K562 (cell line): ENCODE measurements around the gene PATL2. TPM values are rescaled to one million over a fixed set of nuclear protein-coding genes. Genes with fewer than 3 reads are reported as not detected.

Experiments used
- ATF3 ChIP-seq, 2 experiments: fragments of 450-650 bp in 1 of 2; sonication (generic) in 1 of 2; formaldehyde crosslinking in 1 of 2; IDR thresholded peaks in 1 of 2; conservative IDR thresholded peaks in 1 of 2; 2 replicates each; pipeline versions ENCODE4 v1.6.1 to v1.8.1; 2016 to 2023; ENCODE audit warnings: mild to moderate bottlenecking in 2 of 2, moderate library complexity in 2 of 2, inconsistent platforms in 1 of 2, missing genetic modification reagents in 1 of 2
- CGGBP1 ChIP-seq: fragments of 250-450 bp; sonication (Bioruptor Pico); IDR thresholded peaks from 2 replicates; pipeline ENCODE4 v1.9.0; 2021; ENCODE audit warnings: mild to moderate bottlenecking
- CREM ChIP-seq: IDR thresholded peaks from 2 replicates; pipeline ENCODE4 v1.6.1; 2014; ENCODE audit warnings: antibody characterized with exemption, low read depth
- CTCF ChIP-seq, 3 experiments: IDR thresholded peaks in 2 of 3; conservative IDR thresholded peaks in 1 of 3; 2 replicates each; pipeline ENCODE4 v1.5.1; 2011 to 2012; ENCODE audit warnings: low read length in 3 of 3, mild to moderate bottlenecking in 3 of 3, control low read depth in 2 of 3, improper control_type of control experiment in 1 of 3, inconsistent platforms in 1 of 3, low read depth in 1 of 3, mixed read lengths in 1 of 3, moderate library complexity in 1 of 3; ENCODE audit not compliant: insufficient read depth in 2 of 3
- L3MBTL2 ChIP-seq: fragments of 450-650 bp; IDR thresholded peaks from 2 replicates; pipeline ENCODE4 v1.6.1; 2016; ENCODE audit warnings: mild to moderate bottlenecking, moderate library complexity
- MEIS2 ChIP-seq: fragments of 450-650 bp; IDR thresholded peaks from 2 replicates; pipeline ENCODE4 v1.6.1; 2014; ENCODE audit warnings: mild to moderate bottlenecking; ENCODE audit not compliant: partially characterized antibody
- MLX ChIP-seq, 2 experiments: fragments of 450-650 bp in 1 of 2; sonication (generic) in 1 of 2; formaldehyde crosslinking; conservative IDR thresholded peaks; 2 replicates each; pipeline versions ENCODE4 v1.4.0 to v1.8.1; 2020 to 2022; ENCODE audit warnings: mild to moderate bottlenecking in 1 of 2, missing genetic modification reagents in 1 of 2
- MNT ChIP-seq, 2 experiments: fragments of 450-650 bp; conservative IDR thresholded peaks; 2 replicates each; pipeline ENCODE4 v1.6.1; 2017; ENCODE audit warnings: mild to moderate bottlenecking in 2 of 2, moderate library complexity in 2 of 2
- NBN ChIP-seq: fragments of 450-650 bp; IDR thresholded peaks from 2 replicates; pipeline ENCODE4 v1.6.1; 2016; ENCODE audit warnings: low read depth, mild to moderate bottlenecking
- NONO ChIP-seq, 2 experiments: fragments of 200-400 bp in 1 of 2; fragments of 450-650 bp in 1 of 2; formaldehyde crosslinking in 1 of 2; IDR thresholded peaks; 2 replicates each; pipeline ENCODE4 v1.6.1; 2017; ENCODE audit warnings: low read depth in 2 of 2, mild to moderate bottlenecking in 2 of 2, moderate library complexity in 2 of 2, low read length in 1 of 2
- NR2C2 ChIP-seq, 2 experiments: fragments of 200-800 bp in 1 of 2; sonication (Bioruptor generic) in 1 of 2; sonication (generic) in 1 of 2; formaldehyde crosslinking in 1 of 2; IDR thresholded peaks; 2 replicates each; pipeline versions ENCODE4 v1.6.1 to v1.8.0; 2016 to 2022; ENCODE audit warnings: mild to moderate bottlenecking in 1 of 2, missing compliant biosample characterization in 1 of 2, missing genetic modification characterization in 1 of 2, missing genetic modification reagents in 1 of 2
- PCBP2 ChIP-seq: fragments of 200-400 bp; formaldehyde crosslinking; IDR thresholded peaks from 2 replicates; pipeline ENCODE4 v1.6.1; 2018; ENCODE audit warnings: low read length, low read depth, mild to moderate bottlenecking, moderate library complexity; ENCODE audit not compliant: poor library complexity, severe bottlenecking
- POLR2A ChIP-seq: fragments of 450-650 bp; conservative IDR thresholded peaks from 2 replicates; pipeline ENCODE4 v1.6.1; 2016
- PRMT5 ChIP-seq: sonication (generic); formaldehyde crosslinking; IDR thresholded peaks from 2 replicates; pipeline ENCODE4 v1.5.0; 2020; ENCODE audit warnings: missing genetic modification reagents
- SMAD4 ChIP-seq: fragments of 250-450 bp; sonication (Bioruptor Pico); conservative IDR thresholded peaks from 2 replicates; pipeline ENCODE4 v1.8.0; 2021; ENCODE audit warnings: inconsistent platforms, mild to moderate bottlenecking, moderate library complexity
- SOX6 ChIP-seq: fragments of 450-650 bp; IDR thresholded peaks from 2 replicates; pipeline ENCODE4 v1.6.1; 2014; ENCODE audit warnings: mild to moderate bottlenecking
- TEAD2 ChIP-seq: fragments of 450-650 bp; IDR thresholded peaks from 2 replicates; pipeline ENCODE4 v1.6.1; 2016; ENCODE audit warnings: missing genetic modification characterization, control low read depth, missing compliant biosample characterization
- ZFP36 ChIP-seq: fragments of 150-350 bp; IDR thresholded peaks from 2 replicates; pipeline ENCODE4 v1.6.1; 2018; ENCODE audit warnings: low read length, low read depth; ENCODE audit not compliant: partially characterized antibody
- ZNF212 ChIP-seq: fragments of 450-650 bp; formaldehyde crosslinking; IDR thresholded peaks from 2 replicates; pipeline ENCODE4 v1.4.0; 2020; ENCODE audit warnings: mild to moderate bottlenecking
- ZNF311 ChIP-seq: fragments of 250-450 bp; sonication (Bioruptor Pico); IDR thresholded peaks from 2 replicates; pipeline ENCODE4 v1.4.0; 2020; ENCODE audit warnings: mild to moderate bottlenecking, moderate library complexity
- ZNF444 ChIP-seq: fragments of 250-450 bp; sonication (Bioruptor Pico); IDR thresholded peaks from 2 replicates; pipeline ENCODE4 v1.4.0; 2020; ENCODE audit warnings: mild to moderate bottlenecking, moderate library complexity
- polyA plus RNA-seq, 8 experiments: library from polyadenylated mRNA; depleted of rRNA in 4 of 8; stranded (reverse) in 5 of 8; unstranded in 3 of 8; fragments of >200 nt; fragmentation: Nextera tagmentation in 2 of 8; fragmentation: Illumina TruSeq in 1 of 8; extraction: Ambion mirVana in 2 of 8; extraction: Trizol in 1 of 8; gene quantifications; 2 replicates each; pipeline versions ENCODE4 v1.2.1 to v1.2.3, GENCODE V29; 2011 to 2014; ENCODE audit warnings: inconsistent platforms in 1 of 8, missing spikeins in 1 of 8
- total RNA-seq, 7 experiments: library from RNA; depleted of rRNA in 6 of 7; stranded (reverse); fragments of >200 nt in 6 of 7; fragmentation: Illumina TruSeq in 2 of 7; extraction: Trizol in 2 of 7; gene quantifications; 2 replicates each; pipeline versions ENCODE4 v1.2.1 to v1.2.3, GENCODE V29; 2011 to 2021; ENCODE audit warnings: low replicate concordance in 1 of 7

Gene PATL2
- total and polyA plus RNA-seq, 9 of the 15 experiments (the other 6 are each of a cell fraction or from before 2014, with no cell fraction given): 0.42 to 1.1 (median 0.86) TPM

GRCh38 chr15:44726568-44727484 lies 15.7 kb upstream of the PATL2 start (continued):
- TF ChIP-seq ATF3 (IDR thresholded peaks at IDR 0.05): peak; percentile 97
- peak; percentile 24; the same call in 1 of the 2 replicates for TF ChIP-seq ATF3 (CRISPR knock-in tag; conservative IDR thresholded peaks at IDR 0.05)
- peak; percentile 52; the same call in 1 of the 2 replicates for TF ChIP-seq CREM
- peak; percentile 95 for TF ChIP-seq POLR2A
- no peak for TF ChIP-seq ZNF311 (CRISPR knock-in tag)
- TF ChIP-seq NBN: peak; percentile 70; the same call in 1 of the 2 replicates
- peak in 1 of 2 experiments; percentile 66; a peak in 1 of 4 replicates for TF ChIP-seq NONO (IDR thresholded peaks at IDR 0.05; ENCODE audit: low read depth in 2 of 2, low read length in 1 of 2)
- TF ChIP-seq NR2C2 (CRISPR knock-in tag; IDR thresholded peaks at IDR 0.05): no peak
- peak; percentile 80 for TF ChIP-seq NR2C2 (tag; IDR thresholded peaks at IDR 0.05)
- peak in 1 of 3 experiments; percentile 32; a peak in 2 of 6 replicates for TF ChIP-seq CTCF (IDR thresholded peaks at IDR 0.05 in 2 of 3, conservative IDR thresholded peaks at IDR 0.05 in 1 of 3; ENCODE audit: insufficient read depth in 2 of 3, low read depth in 1 of 3, low read length in 3 of 3)
- TF ChIP-seq ZNF212 (CRISPR knock-in tag): peak; percentile 49; the same call in 1 of the 2 replicates
- no peak for TF ChIP-seq TEAD2 (tag)
- TF ChIP-seq MEIS2: peak; percentile 59
- peak; percentile 86; the same call in 1 of the 2 replicates for TF ChIP-seq ZNF444 (CRISPR knock-in tag)
- no peak for TF ChIP-seq ZFP36
- peak in 1 of 2 experiments; percentile 92; a peak in 2 of 4 replicates for TF ChIP-seq MLX (CRISPR knock-in tag; conservative IDR thresholded peaks at IDR 0.05)
- no peak for TF ChIP-seq PCBP2
- peak; percentile 95 for TF ChIP-seq CGGBP1
- no peak for TF ChIP-seq PRMT5
- TF ChIP-seq SOX6: peak; percentile 48; the same call in 1 of the 2 replicates
- peak; percentile 37; the same call in 1 of the 2 replicates for TF ChIP-seq SMAD4 (CRISPR knock-in tag)
- peak; percentile 53 for TF ChIP-seq L3MBTL2
- TF ChIP-seq MNT (conservative IDR thresholded peaks at IDR 0.05): peak in 1 of 2 experiments; percentile 60; a peak in 3 of 4 replicates
